Activated CD4-positive, alpha-beta T cell treated with anti-CD3 and anti-CD28 coated beads for 36 hours (primary cell): ENCODE measurements around the gene CUL2. TPM values are rescaled to one million over a fixed set of nuclear protein-coding genes. Genes with fewer than 3 reads are reported as not detected.
"Not testable (repeated sequence)": the region's sequence is repeated elsewhere in the genome, so short reads cannot be mapped to it uniquely, and the experiment has no call there.

Source experiments
- ATAC-seq: fragments of 200-7000 bp; cut with Tn5 transposase; one replicate; pipeline ENCODE4 v1.10.0; 2021; ENCODE audit warnings: mild to moderate bottlenecking, moderate library complexity
- CTCF ChIA-PET: fragments of 350-600 bp; sonication (Branson Sonifier 250); formaldehyde crosslinking; loops from one replicate; lab custom pipeline; 2021; ENCODE audit warnings: antibody characterized with exemption; lab: Charles Lee
- POLR2A ChIA-PET: fragments of 350-600 bp; sonication (Branson Sonifier 250); formaldehyde crosslinking; loops from one replicate; lab custom pipeline; 2021; ENCODE audit warnings: antibody characterized with exemption, inconsistent platforms; lab: Charles Lee
- DNase-seq: peaks from one replicate; pipeline ENCODE4 v3.0.0-alpha.2; 2020
- H3K27ac Mint-ChIP-seq: one replicate; pipeline ENCODE4 v1.8.0; 2021; ENCODE audit warnings: mixed read lengths
- H3K27me3 Mint-ChIP-seq: one replicate; pipeline ENCODE4 v1.8.0; 2021; ENCODE audit warnings: mixed read lengths
- H3K36me3 Mint-ChIP-seq: one replicate; pipeline ENCODE4 v1.8.0; 2021; ENCODE audit warnings: low read depth, mixed read lengths
- H3K4me1 Mint-ChIP-seq: one replicate; pipeline ENCODE4 v1.8.0; 2021; ENCODE audit warnings: mixed read lengths
- H3K4me3 Mint-ChIP-seq: one replicate; pipeline ENCODE4 v1.8.0; 2021; ENCODE audit warnings: mild to moderate bottlenecking, moderate library complexity, mixed read lengths
- H3K9me3 Mint-ChIP-seq: one replicate; pipeline ENCODE4 v1.8.0; 2021; ENCODE audit warnings: low read depth, mixed read lengths
- intact Hi-C, 2 experiments: fragments of 100-400 bp; cut with DNase I in 1 of 2; cut with micrococcal nuclease in 1 of 2; formaldehyde crosslinking; loops; one replicate each; pipeline versions ENCODE4 v1.14.2 to v1.15.1; 2022 to 2024; cut with DNase I, micrococcal nuclease
- total RNA-seq, 2 experiments: library from RNA; stranded (reverse); gene quantifications; one replicate each; pipeline ENCODE4 v1.2.3, GENCODE V29; 2021

CUL2 gene
- total RNA-seq, 2 experiments from 2014 or later = 42.7 to 45.3 TPM

DNA sequence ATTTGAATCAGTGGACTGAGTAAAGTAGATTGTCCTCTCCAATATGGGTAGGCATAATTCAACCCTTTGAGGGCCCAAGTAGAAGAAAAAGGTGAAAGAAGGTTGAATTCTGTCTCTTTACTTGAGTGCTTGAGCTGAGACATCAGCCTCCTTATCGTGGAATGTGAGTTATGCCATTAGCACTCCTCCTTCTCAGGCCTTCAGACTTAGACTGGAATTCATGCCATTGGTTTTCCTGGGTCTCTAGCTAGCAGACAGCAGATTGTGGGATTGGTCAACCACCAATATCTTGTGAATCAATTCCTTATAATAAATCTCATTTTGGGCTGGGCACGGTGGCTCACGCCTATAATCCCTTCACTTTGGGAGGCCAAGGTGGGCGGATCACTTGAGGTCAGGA lies 89.2 kb downstream of the CUL2 start:
- no peaks in the 10 kb centered on the region for H3K27me3 Mint-ChIP-seq
- H3K4me1 Mint-ChIP-seq = no peaks in the 10 kb centered on the region
- POLR2A ChIA-PET = no interaction called here
- intact Hi-C loops = no loop called here
- CTCF ChIA-PET = no interaction called here
- H3K27ac Mint-ChIP-seq = no peak overlapping the region
- DNase-seq (no peak), ATAC-seq (no peak)
- H3K4me3 Mint-ChIP-seq = no peak overlapping the region
- H3K9me3 Mint-ChIP-seq = no peaks in the 10 kb centered on the region
- H3K36me3 Mint-ChIP-seq = peaks cover 5% of the 10 kb centered on the region

DNA sequence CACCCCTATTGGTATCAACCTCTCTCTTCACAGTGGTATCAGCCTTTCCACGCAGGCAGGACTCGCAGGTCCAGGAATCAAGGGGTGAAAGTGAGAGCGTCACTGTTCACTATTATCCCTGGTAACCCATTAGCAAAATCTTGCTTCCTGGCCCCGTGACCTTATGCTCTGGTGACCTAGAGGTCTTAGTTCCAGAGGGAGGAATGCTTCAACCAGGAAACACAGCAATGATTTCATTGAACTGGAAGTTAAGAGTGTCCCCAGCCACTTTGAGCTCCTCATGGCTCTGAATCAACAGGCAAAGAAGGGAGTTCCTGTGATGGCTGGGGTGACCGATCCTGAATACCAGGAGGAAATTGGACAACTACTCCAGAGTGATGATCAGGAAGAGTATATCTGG lies 90.6 kb downstream of the CUL2 start:
- CTCF ChIA-PET = no interaction called here

DNA sequence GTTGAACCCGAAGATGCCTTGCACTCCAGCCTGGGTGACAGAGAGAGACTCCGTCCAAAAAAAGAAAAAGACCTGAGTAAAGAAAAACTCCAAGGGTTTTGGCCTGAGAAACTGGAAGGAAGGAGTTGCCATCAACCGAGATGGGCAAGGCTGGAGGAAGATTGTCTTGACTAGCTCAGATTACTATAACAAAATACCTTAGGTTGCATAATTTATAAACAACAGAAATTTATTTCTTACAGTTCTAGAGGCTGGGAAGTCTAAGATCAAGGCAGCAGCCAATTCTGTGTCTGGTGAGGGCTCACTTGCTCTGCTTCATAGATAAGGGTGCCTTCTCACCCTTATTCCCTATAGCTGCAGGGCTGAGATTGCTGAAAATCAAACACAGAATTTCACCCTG lies 91.2 kb downstream of the CUL2 start:
- H3K36me3 Mint-ChIP-seq = no peaks in the 10 kb centered on the region
- H3K4me3 Mint-ChIP-seq = no peak overlapping the region
- intact Hi-C loops = no loop called here
- no peaks in the 10 kb centered on the region for H3K9me3 Mint-ChIP-seq
- peaks cover 16% of the 10 kb centered on the region for H3K4me1 Mint-ChIP-seq
- ChIA-PET POLR2A (no interaction called here), CTCF (interaction anchor here (0.6 kb wide), 1 partner anchor 588 kb away, joined by 3 read pairs; no protein-coding TSS in a partner anchor)
- H3K27me3 Mint-ChIP-seq = no peaks in the 10 kb centered on the region
- H3K27ac Mint-ChIP-seq = no peak overlapping the region
- DNase-seq (no peak), ATAC-seq (no peak)

More for the DNA sequence above, 90.6 kb downstream of the CUL2 start:
- no peak for ATAC-seq
- POLR2A ChIA-PET = no interaction called here
- H3K4me3 Mint-ChIP-seq = no peak overlapping the region
- no peak for DNase-seq
- peaks cover 11% of the 10 kb centered on the region for H3K4me1 Mint-ChIP-seq
- no peak overlapping the region for H3K27ac Mint-ChIP-seq
- no peaks in the 10 kb centered on the region for H3K27me3 Mint-ChIP-seq
- peaks cover under 1% of the 10 kb centered on the region for H3K36me3 Mint-ChIP-seq
- no peaks in the 10 kb centered on the region for H3K9me3 Mint-ChIP-seq
- intact Hi-C loops = no loop called here

DNA sequence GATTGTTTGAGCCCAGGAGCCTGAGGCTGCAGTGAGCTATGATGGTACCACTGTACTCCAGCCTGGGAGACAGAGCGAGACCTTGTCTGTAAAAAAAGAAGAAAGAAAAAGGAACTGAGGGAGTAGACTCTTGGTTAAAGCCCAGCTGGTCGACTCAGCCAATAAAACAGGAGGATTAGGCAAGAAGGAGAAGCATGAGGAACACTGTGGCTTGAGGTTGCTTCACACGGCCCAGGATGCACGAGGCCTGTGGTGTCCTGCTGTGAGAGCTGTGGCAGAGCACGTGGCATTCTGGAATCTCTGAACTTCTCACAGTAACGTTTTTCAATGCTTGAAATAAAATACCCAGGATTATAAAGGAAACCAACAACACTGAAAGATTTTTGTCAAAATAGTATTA lies 93.3 kb downstream of the CUL2 start:
- H3K4me3 Mint-ChIP-seq = no peak overlapping the region
- POLR2A ChIA-PET = no interaction called here
- CTCF ChIA-PET = interaction anchor here (0.6 to 1.7 kb wide), 4 partner anchors 10 to 199 kb away, joined by 3 to 4 read pairs (median 4); no protein-coding TSS in a partner anchor
- DNase-seq = no peak
- H3K9me3 Mint-ChIP-seq = no peaks in the 10 kb centered on the region
- ATAC-seq = no peak
- H3K4me1 Mint-ChIP-seq = peaks cover 16% of the 10 kb centered on the region
- no peak overlapping the region for H3K27ac Mint-ChIP-seq
- no peaks in the 10 kb centered on the region for H3K27me3 Mint-ChIP-seq
- intact Hi-C loops = no loop called here
- no peaks in the 10 kb centered on the region for H3K36me3 Mint-ChIP-seq

DNA sequence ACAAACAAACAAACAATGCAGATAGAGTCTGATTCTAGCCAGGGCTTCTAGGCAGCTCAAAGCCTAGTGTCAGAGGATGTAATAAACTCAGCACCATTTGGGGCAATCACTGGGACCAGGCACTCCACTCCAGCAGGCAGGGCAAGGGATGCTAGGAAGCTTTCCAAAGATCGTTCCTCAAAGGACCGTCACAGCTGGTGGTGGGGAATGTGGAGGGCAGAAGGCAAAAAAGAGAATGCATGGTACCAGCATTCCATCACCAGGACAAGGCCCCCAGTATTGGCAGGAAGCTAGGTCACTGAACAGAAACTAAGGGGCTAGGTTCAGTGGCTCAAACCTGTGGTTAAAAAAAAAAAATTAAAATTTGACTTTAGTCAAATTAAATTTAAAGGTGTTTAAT lies 94.2 kb downstream of the CUL2 start:
- DNase-seq = no peak
- Mint-ChIP-seq H3K4me3 (no peak overlapping the region), H3K9me3 (no peaks in the 10 kb centered on the region), H3K36me3 (no peaks in the 10 kb centered on the region), H3K27me3 (no peaks in the 10 kb centered on the region), H3K27ac (no peak overlapping the region), H3K4me1 (peaks cover 16% of the 10 kb centered on the region)
- POLR2A ChIA-PET = no interaction called here
- intact Hi-C loops = loop anchor here (2.0 kb wide), 1 partner anchor 201 kb away; no protein-coding TSS in a partner anchor
- ATAC-seq = no peak
- CTCF ChIA-PET = interaction anchor here (0.6 to 3.1 kb wide), 13 partner anchors 10 to 424 kb away, joined by 3 to 25 read pairs (median 4); no protein-coding TSS in a partner anchor

DNA sequence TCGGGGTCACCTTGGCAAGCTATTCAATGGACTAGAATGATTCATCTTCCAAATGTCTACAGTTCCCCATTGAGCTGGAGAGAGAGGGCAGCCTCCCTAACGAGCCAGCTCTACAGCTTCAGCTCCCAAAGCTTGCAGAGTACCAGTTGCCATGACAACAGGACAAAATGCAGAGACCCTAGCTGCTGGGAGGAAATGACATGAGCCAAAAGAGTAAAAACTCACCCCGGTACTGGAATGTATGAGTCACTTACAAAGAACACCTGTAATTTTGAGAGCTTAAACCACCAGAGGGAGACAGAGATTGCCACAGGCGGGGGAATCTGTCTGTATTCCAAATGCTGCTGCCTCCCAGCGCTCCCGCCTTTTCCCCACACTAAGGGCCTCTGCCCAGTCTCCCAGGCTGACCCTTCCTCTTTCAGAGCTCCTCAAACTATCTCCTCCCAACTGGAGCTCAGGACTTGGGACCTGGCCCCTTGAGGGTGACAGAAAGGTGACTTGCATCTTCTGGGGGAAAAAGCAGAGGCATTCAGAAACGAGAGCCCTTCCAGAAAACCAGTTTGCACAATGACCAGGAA lies 95.5 kb downstream of the CUL2 start:
- Mint-ChIP-seq H3K36me3 (no peaks in the 10 kb centered on the region), H3K4me1 (peaks cover 16% of the 10 kb centered on the region), H3K27me3 (no peaks in the 10 kb centered on the region), H3K4me3 (no peak overlapping the region), H3K27ac (peak overlapping the region; percentile 47), H3K9me3 (no peaks in the 10 kb centered on the region)
- ChIA-PET CTCF (interaction anchor here (0.5 to 3.1 kb wide), 35 partner anchors 9 to 605 kb away, joined by 3 to 25 read pairs (median 4); no protein-coding TSS in a partner anchor), POLR2A (interaction anchor here (0.6 to 0.8 kb wide), 3 partner anchors 11 to 225 kb away, joined by 3 to 6 read pairs (median 5); no protein-coding TSS in a partner anchor)
- peak; percentile 95 for ATAC-seq
- DNase-seq = peak; percentile 71
- intact Hi-C loops = loop anchor here (1.0 to 2.0 kb wide), 3 partner anchors 96 to 224 kb away; partner anchors contain the start of gene CUL2 (in 1 of the 2)

DNA sequence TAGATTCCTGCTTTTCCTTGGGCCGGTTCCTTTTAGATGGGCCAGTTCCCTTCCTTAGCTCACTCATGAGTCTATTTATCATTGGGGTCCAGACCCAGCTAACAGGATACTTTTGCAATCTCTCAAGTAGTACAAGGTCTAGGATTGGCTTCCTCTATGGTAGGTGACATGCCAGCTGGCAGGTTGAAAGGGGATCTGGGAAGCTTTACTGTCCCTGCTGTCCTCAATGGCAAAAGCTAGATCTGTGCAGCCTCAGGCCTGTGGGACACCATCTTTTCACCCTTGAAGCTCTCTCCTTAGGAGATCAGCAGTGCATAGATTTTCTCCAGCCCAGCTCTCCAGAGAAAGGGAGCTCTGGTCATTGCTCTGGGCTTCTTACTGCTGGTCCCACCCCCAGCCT lies 96.4 kb downstream of the CUL2 start:
- H3K27ac Mint-ChIP-seq = no peak overlapping the region
- DNase-seq = no peak
- POLR2A ChIA-PET = interaction anchor here (0.8 to 0.9 kb wide), 2 partner anchors 202 to 226 kb away, joined by 3 to 5 read pairs; no protein-coding TSS in a partner anchor

DNA sequence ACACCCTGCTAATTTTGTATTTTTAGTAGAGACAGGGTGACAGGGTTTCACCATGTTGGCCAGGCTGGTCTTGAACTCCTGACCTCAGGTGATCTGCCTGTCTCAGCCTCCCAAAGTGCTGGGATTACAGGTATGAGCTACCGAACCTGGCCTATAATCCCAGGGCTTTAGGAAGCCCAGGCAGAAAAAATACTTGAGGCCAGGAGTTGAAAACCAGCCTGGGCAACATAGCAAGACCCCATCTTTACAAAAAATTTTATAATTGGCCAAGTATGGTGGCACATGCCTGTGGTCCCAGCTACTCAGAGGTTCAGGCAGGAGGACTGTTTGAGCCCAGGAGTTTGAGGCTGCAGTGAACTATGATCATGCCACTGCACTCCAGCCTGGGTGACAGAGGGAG lies 99.0 kb downstream of the CUL2 start:
- H3K4me1 Mint-ChIP-seq = peaks cover 16% of the 10 kb centered on the region
- H3K27ac Mint-ChIP-seq, H3K27me3 Mint-ChIP-seq, H3K36me3 Mint-ChIP-seq, intact Hi-C loops, ATAC-seq, H3K9me3 Mint-ChIP-seq, POLR2A ChIA-PET, H3K4me3 Mint-ChIP-seq, DNase-seq: not testable (repeated sequence)
- CTCF ChIA-PET = interaction anchor here (0.6 to 0.7 kb wide), 2 partner anchors 10 to 25 kb away, joined by 3 read pairs; no protein-coding TSS in a partner anchor

More for the DNA sequence above, 96.4 kb downstream of the CUL2 start:
- H3K27me3 Mint-ChIP-seq = no peaks in the 10 kb centered on the region
- ATAC-seq = no peak
- H3K4me1 Mint-ChIP-seq = peaks cover 16% of the 10 kb centered on the region
- CTCF ChIA-PET = interaction anchor here (0.5 to 3.1 kb wide), 15 partner anchors 24 to 508 kb away, joined by 3 to 25 read pairs (median 4); no protein-coding TSS in a partner anchor
- H3K9me3 Mint-ChIP-seq = no peaks in the 10 kb centered on the region
- intact Hi-C loops = loop anchor here (1.0 to 2.0 kb wide), 3 partner anchors 97 to 225 kb away; partner anchors contain the start of gene CUL2 (in 1 of the 2)
- H3K36me3 Mint-ChIP-seq = no peaks in the 10 kb centered on the region
- no peak overlapping the region for H3K4me3 Mint-ChIP-seq

DNA sequence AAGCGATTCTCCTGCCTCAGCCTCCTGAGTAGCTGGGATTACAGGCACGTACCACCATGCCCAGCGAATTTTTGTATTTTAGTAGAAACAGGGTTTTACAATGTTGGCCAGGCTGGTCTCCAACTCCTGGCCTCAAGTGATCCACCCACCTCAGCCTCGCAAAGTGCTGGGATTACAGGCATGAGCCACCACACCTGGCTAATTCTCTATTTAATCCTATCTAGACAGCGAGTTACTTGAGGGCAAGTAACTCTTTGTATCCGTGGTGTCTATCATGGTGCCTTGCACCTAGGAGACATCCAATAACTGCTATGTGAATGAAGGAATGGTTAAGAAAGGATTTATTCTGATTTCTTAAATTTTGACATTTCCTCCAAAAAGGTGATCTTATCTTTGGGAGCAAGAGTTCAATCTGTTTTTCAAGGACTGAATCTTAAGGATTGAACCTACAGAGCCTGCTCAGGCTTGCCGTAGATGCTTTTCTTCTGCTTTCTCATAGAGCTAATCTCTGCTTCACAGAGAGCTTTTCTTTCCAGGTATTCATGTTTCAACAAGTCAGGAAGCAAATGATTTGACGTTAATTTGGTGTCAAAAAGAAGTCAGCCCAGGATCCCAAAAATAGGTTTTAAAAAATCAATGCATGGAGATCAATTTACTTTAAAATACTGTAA lies 101.6 kb downstream of the CUL2 start:
- Mint-ChIP-seq H3K27ac (no peak overlapping the region), H3K36me3 (no peaks in the 10 kb centered on the region), H3K4me3 (no peak overlapping the region), H3K4me1 (no peaks in the 10 kb centered on the region), H3K9me3 (peaks cover 9% of the 10 kb centered on the region), H3K27me3 (no peaks in the 10 kb centered on the region)
- ChIA-PET CTCF (no interaction called here), POLR2A (interaction anchor here (0.6 kb wide), 1 partner anchor 1441 kb away, joined by 3 read pairs; no protein-coding TSS in a partner anchor)
- intact Hi-C loops = no loop called here
- DNase-seq (no peak), ATAC-seq (no peak)

DNA sequence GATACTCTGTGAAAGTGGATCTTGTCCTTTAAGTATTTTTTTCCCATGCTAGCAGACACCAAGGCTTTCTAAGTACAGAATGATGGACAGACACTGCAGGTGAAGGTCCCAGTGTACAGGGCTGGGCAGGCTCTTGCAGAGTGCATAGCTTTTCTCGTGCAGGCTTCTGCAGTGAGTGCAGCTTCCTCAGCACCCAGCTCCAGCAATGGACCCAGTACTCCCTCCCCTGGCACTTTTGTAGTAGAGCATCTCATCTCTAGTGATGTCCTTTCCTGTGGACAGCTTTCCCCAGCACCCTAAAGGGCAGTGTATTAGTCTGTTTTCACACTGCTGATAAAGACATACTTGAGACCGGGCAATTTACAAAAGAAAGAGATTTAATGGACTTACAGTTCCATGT lies 104.3 kb downstream of the CUL2 start:
- DNase-seq (no peak), ATAC-seq (no peak)
- intact Hi-C loops = no loop called here
- no peaks in the 10 kb centered on the region for H3K36me3 Mint-ChIP-seq
- H3K9me3 Mint-ChIP-seq = peaks cover 9% of the 10 kb centered on the region
- no peaks in the 10 kb centered on the region for H3K4me1 Mint-ChIP-seq
- H3K27ac Mint-ChIP-seq = no peak overlapping the region
- no peak overlapping the region for H3K4me3 Mint-ChIP-seq
- CTCF ChIA-PET = interaction anchor here (1.1 kb wide), 1 partner anchor 10 kb away, joined by 3 read pairs; no protein-coding TSS in a partner anchor
- POLR2A ChIA-PET = no interaction called here
- no peaks in the 10 kb centered on the region for H3K27me3 Mint-ChIP-seq

DNA sequence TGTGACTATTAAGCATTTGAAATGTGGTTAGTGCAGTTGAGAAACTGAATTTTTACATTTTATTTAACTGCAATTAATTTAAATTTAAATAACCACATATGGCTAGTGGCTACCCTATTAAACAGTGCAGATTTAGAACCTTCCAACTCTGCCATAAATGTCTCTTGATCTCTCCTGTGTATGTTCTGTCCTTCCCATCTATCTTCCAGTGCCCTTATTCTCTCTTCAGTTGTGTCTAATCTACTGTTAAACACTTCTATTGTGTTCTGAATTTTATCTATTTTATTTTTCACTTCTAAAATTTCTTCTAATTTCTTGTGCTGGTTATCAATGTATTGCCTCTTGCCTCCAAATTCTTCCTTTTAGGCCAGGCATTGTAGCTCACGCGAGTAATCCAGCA lies 105.0 kb downstream of the CUL2 start:
- ATAC-seq (no peak), DNase-seq (no peak)
- POLR2A ChIA-PET = no interaction called here
- Mint-ChIP-seq H3K4me3 (no peak overlapping the region), H3K36me3 (no peaks in the 10 kb centered on the region), H3K4me1 (no peaks in the 10 kb centered on the region), H3K27ac (no peak overlapping the region), H3K27me3 (no peaks in the 10 kb centered on the region), H3K9me3 (peaks cover 9% of the 10 kb centered on the region)
- intact Hi-C loops = no loop called here
- CTCF ChIA-PET = interaction anchor here (0.9 to 1.1 kb wide), 2 partner anchors 11 to 152 kb away, joined by 3 read pairs; no protein-coding TSS in a partner anchor
